Endothelial cell of coronary artery (primary cell): ENCODE results near the gene FOXJ1. TPM values are rescaled to one million over a fixed set of nuclear protein-coding genes. Genes with fewer than 3 reads are reported as not detected.

Source experiments
- total RNA-seq: library from RNA; depleted of rRNA; stranded (reverse); fragments of >200 nt; gene quantifications from 2 replicates; pipeline ENCODE4 v1.2.3, GENCODE V29; 2014

FOXJ1 gene, protein sequence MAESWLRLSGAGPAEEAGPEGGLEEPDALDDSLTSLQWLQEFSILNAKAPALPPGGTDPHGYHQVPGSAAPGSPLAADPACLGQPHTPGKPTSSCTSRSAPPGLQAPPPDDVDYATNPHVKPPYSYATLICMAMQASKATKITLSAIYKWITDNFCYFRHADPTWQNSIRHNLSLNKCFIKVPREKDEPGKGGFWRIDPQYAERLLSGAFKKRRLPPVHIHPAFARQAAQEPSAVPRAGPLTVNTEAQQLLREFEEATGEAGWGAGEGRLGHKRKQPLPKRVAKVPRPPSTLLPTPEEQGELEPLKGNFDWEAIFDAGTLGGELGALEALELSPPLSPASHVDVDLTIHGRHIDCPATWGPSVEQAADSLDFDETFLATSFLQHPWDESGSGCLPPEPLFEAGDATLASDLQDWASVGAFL
- total RNA-seq = not detected in 2 replicates

DNA sequence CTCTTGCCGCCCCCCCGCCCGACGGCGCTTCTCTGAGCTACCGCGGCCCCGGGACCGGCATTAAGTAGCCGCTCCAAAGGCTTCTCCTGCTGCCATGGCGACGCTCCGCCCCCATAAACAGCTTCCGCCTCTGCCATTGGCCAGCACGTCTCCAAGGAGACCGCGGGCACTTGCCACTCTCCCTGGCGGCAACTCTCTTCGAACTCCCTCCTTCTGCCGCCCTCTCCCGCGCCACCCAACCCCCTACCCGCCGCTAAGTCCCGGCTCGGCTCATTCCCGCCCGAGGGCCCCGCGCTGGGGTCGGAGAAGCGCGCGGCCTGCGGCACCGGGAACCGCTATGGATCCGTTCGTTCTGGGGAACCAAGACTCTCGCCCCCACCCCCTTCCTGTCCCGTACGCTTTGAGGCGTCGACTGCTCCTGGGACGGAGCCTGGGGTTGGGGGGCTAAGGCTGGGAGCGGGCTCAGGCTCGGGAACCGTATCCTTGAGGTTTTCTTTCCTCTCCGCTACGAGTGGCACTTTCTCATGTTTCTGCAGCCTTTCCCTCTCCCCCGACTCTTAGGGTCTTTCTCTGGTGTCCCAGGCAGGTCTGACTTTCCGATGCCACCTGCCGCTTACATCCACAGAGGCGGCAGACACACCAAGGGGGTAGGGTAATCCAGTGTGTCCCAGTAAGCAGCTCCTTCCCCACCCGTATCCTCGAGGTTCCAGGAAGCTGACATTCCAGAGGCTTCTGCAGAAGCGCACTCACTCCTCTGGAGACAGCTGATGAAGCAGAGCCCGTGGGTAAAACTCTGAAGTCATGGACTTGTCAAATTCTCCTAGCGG, at the start of gene FOXJ1:
Gene FOXJ1 (minus strand): TSS at position 34 of the 827 bp plus-strand sequence. CDS start 850 bp downstream, outside the sequence.

DNA sequence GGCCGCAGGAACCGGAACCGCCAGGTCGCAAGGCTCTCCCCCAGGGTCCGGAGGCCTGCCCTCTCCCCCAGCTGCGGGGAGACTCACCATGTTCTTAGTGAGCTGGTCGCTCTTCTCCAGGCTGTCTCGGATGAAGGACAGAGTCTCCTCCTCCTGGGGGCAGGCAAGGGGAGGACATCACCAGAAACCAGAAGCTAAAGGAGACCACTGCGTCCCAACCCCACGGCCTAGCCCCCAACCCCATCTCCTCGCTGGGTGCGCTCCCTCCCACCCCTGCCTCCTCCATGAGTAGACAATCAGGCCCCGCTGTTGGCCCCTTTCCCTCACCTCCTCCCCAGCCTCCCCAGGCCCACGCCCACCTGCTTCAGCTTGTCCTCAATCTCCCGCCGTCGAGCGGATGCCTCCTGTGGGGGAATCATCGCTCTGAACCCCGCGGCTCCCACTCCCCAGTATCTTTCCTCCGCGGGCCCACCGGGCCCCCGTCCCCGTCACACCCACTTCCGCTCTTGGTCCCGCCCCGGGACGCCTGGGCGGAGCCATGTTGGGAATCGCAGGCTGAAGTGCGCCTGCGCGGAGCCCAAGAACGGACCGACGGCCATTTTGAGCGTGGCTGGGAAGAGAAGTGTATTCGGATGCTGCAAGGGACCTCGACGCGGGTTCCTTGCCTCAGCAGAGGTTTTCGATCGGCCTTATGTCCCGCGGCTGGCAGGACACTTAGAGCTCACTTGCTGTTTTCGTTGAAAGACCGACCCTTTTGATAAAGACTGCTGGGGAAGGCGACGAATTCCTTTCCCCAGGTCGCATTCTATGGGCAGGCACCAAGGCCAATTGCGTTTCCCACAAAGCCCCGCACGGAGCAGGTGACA, 37.5 kb downstream of the FOXJ1 start, which contains the start of gene EXOC7:
Gene EXOC7 (minus strand): TSS at position 514 of the 866 bp plus-strand sequence. CDS start 95 bp downstream, at position 419.

Other genes starting within 250 kb of the FOXJ1 start
- 20.1 and 22.3 TPM in 2 replicates for gene TRIM65, start 244.3 kb downstream of the FOXJ1 start, total RNA-seq
- gene MRPL38, start 236.4 kb downstream of the FOXJ1 start, total RNA-seq = 30.1 and 34.8 TPM in 2 replicates
- 6.9 and 8.4 TPM in 2 replicates for gene FBF1, start 200.2 kb downstream of the FOXJ1 start, total RNA-seq
- 58.5 and 67.3 TPM in 2 replicates for gene ACOX1, start 162.1 kb downstream of the FOXJ1 start, total RNA-seq
- gene TEN1, start 162.0 kb downstream of the FOXJ1 start, total RNA-seq = 12.0 and 22.2 TPM in 2 replicates
- gene CDK3, start 140.4 kb downstream of the FOXJ1 start, total RNA-seq = 0.45 and 2.0 TPM in 2 replicates
- not detected in 2 replicates for gene EVPL, start 113.9 kb downstream of the FOXJ1 start, total RNA-seq
- gene SRP68, start 68.7 kb downstream of the FOXJ1 start, total RNA-seq = 31.9 and 36.6 TPM in 2 replicates
- gene GALR2, start 66.5 kb downstream of the FOXJ1 start, total RNA-seq = not detected in 2 replicates
- not detected in 2 replicates for gene ZACN, start 62.1 kb downstream of the FOXJ1 start, total RNA-seq
- 73.9 and 78.0 TPM in 2 replicates for gene EXOC7, start 37.5 kb downstream of the FOXJ1 start, total RNA-seq
- gene RNF157, start 99.2 kb upstream of the FOXJ1 start, total RNA-seq = under 0.01 and 0.09 TPM in 2 replicates
- gene UBALD2, start 124.1 kb upstream of the FOXJ1 start, total RNA-seq = 6.3 and 9.0 TPM in 2 replicates
- gene QRICH2, start 167.0 kb upstream of the FOXJ1 start, total RNA-seq = 2.9 and 4.1 TPM in 2 replicates
- 36.9 and 51.6 TPM in 2 replicates for gene PRPSAP1, start 212.7 kb upstream of the FOXJ1 start, total RNA-seq
- gene SPHK1, start 243.4 kb upstream of the FOXJ1 start, total RNA-seq = 102 and 124 TPM in 2 replicates